Measurements from ENCODE around the gene FHL2. TPM values are rescaled to one million over a fixed set of nuclear protein-coding genes. Genes with fewer than 3 reads are reported as not detected.

Gene FHL2
- total RNA-seq, 1 experiment from 2014 or later = 21.1 TPM

- ChIA-PET CTCF (interaction anchor here (1.0 kb wide), 1 partner anchor 16 kb away, joined by 3 read pairs; no protein-coding TSS in a partner anchor), POLR2A (no interaction called here)
- Mint-ChIP-seq H3K4me1 (0 out of 2 replicates have a peak, but pooled peaks cover 2% of the 10 kb centered on the region), H3K27me3 (ENCODE audit: low read depth) (no peaks in the 10 kb centered on the region), H3K27ac (no peak overlapping the region), H3K36me3 (no peaks in the 10 kb centered on the region), H3K4me3 (no peak overlapping the region), H3K9me3 (no peaks in the 10 kb centered on the region)
- DNase-seq (ENCODE audit: low spot score) (no peak), ATAC-seq (no peak)
- TF ChIP-seq GRHL2 (CRISPR knock-in tag; IDR thresholded peaks at IDR 0.05; ENCODE audit: insufficient replicate concordance, severe bottlenecking) = no peak
- TF ChIP-seq FOXK1 (CRISPR knock-in tag; IDR thresholded peaks at IDR 0.05) = no peak
- TF ChIP-seq ZNF425 (CRISPR knock-in tag; conservative IDR thresholded peaks at IDR 0.05) = no peak
- TF ChIP-seq ZNF138 (CRISPR knock-in tag; conservative IDR thresholded peaks at IDR 0.05) = no peak
- no peak for TF ChIP-seq NR3C1 (CRISPR knock-in tag; conservative IDR thresholded peaks at IDR 0.05; ENCODE audit: low read depth)
- no peak for TF ChIP-seq ZNF219 (CRISPR knock-in tag; IDR thresholded peaks at IDR 0.05; ENCODE audit: borderline replicate concordance)
- TF ChIP-seq PREB (CRISPR knock-in tag; IDR thresholded peaks at IDR 0.05; ENCODE audit: borderline replicate concordance) = no peak
- no peak for TF ChIP-seq FOXP4 (CRISPR knock-in tag; IDR thresholded peaks at IDR 0.05)
- no peak for TF ChIP-seq ZMAT4 (CRISPR knock-in tag; IDR thresholded peaks at IDR 0.05)
- TF ChIP-seq PRRX2 (CRISPR knock-in tag; IDR thresholded peaks at IDR 0.05) = no peak
- no peak for TF ChIP-seq ZNF423 (CRISPR knock-in tag; IDR thresholded peaks at IDR 0.05)
- TF ChIP-seq E2F5 (CRISPR knock-in tag; IDR thresholded peaks at IDR 0.05) = no peak
- no peak for TF ChIP-seq ATF6 (CRISPR knock-in tag; IDR thresholded peaks at IDR 0.05)
- no peak for TF ChIP-seq GTF2I (CRISPR knock-in tag; conservative IDR thresholded peaks at IDR 0.05)
- TF ChIP-seq ZNF232 (CRISPR knock-in tag; IDR thresholded peaks at IDR 0.05) = no peak
- no peak for TF ChIP-seq ESRRA (CRISPR knock-in tag; IDR thresholded peaks at IDR 0.05; ENCODE audit: borderline replicate concordance)
These were observed 83.5 kb downstream of the FHL2 start for GRCh38 chr2:105315314-105315713.

GRCh38 chr2:105313877-105314276, 85.0 kb downstream of the FHL2 start:
- Mint-ChIP-seq H3K4me3 (no peak overlapping the region), H3K36me3 (no peaks in the 10 kb centered on the region), H3K27me3 (ENCODE audit: low read depth) (no peaks in the 10 kb centered on the region), H3K9me3 (no peaks in the 10 kb centered on the region), H3K4me1 (peaks cover 11% of the 10 kb centered on the region), H3K27ac (no peak overlapping the region)
- DNase-seq (ENCODE audit: low spot score) (no peak), ATAC-seq (no peak)
- CTCF ChIA-PET = no interaction called here
- TF ChIP-seq ZBTB21 (CRISPR knock-in tag; IDR thresholded peaks at IDR 0.05; ENCODE audit: borderline replicate concordance) = no peak
- no peak for TF ChIP-seq ZNF512 (CRISPR knock-in tag; IDR thresholded peaks at IDR 0.05; ENCODE audit: borderline replicate concordance)
- no peak for TF ChIP-seq FOXJ3 (CRISPR knock-in tag; IDR thresholded peaks at IDR 0.05; ENCODE audit: borderline replicate concordance)
- no peak for TF ChIP-seq OVOL2 (CRISPR knock-in tag; IDR thresholded peaks at IDR 0.05; ENCODE audit: borderline replicate concordance)
- no peak for TF ChIP-seq TEAD4 (CRISPR knock-in tag; IDR thresholded peaks at IDR 0.05)
- TF ChIP-seq TP53 (CRISPR knock-in tag; IDR thresholded peaks at IDR 0.05) = no peak
- POLR2A ChIA-PET = no interaction called here

Measured in WTC11 (cell line).